Keratinocyte (primary cell): ENCODE data around the gene RNF5. TPM values are rescaled to one million over a fixed set of nuclear protein-coding genes. Genes with fewer than 3 reads are reported as not detected.

Experiments
- DNase-seq: peaks from one replicate; pipeline ENCODE4 v3.0.0-alpha.2; 2011; ENCODE audit warnings: low read depth, missing footprints, low spot score
- FAIRE-seq: peaks from 2 replicates; lab custom pipeline; 2011; peaks lifted over from hg19 to GRCh38; lab: Jason Lieb, UNC
- H2AFZ ChIP-seq: 2 replicates; pipeline ENCODE4 v1.6.0; 2012; ENCODE audit warnings: low read length, control low read depth, inconsistent platforms; ENCODE audit not compliant: control insufficient read depth
- H3K27ac ChIP-seq: 2 replicates; pipeline ENCODE4 v1.5.1; 2011; ENCODE audit warnings: low read length; ENCODE audit not compliant: control insufficient read depth, insufficient read depth
- H3K27me3 ChIP-seq: 3 replicates; pipeline ENCODE4 v1.6.0; 2011; ENCODE audit warnings: low read length; ENCODE audit not compliant: control insufficient read depth, insufficient read depth; ENCODE audit errors: extremely low read depth
- H3K36me3 ChIP-seq, 2 experiments: 2 replicates in 1 of 2; 3 replicates in 1 of 2; pipeline ENCODE4 v1.5.1; 2011; ENCODE audit warnings: low read length in 2 of 2, mild to moderate bottlenecking in 1 of 2; ENCODE audit not compliant: control insufficient read depth in 2 of 2, insufficient read depth in 2 of 2; ENCODE audit errors: extremely low read depth in 1 of 2
- H3K4me1 ChIP-seq: 3 replicates; pipeline ENCODE4 v1.5.1; 2011; ENCODE audit warnings: low read length; ENCODE audit not compliant: control insufficient read depth, insufficient read depth; ENCODE audit errors: extremely low read depth
- H3K4me2 ChIP-seq: 3 replicates; pipeline ENCODE4 v1.6.0; 2011; ENCODE audit warnings: low read depth, low read length; ENCODE audit not compliant: control insufficient read depth, insufficient read depth; ENCODE audit errors: extremely low read depth
- H3K4me3 ChIP-seq, 3 experiments: fragments of 200-600 bp in 1 of 3; sonication (generic) in 1 of 3; 2 replicates in 2 of 3; 3 replicates in 1 of 3; pipeline ENCODE4 v1.5.1; 2011 to 2016; ENCODE audit warnings: low read length in 3 of 3, mild to moderate bottlenecking in 3 of 3, control low read depth in 2 of 3, inconsistent platforms in 1 of 3, low read depth in 1 of 3, mixed read lengths in 1 of 3, mixed run types in 1 of 3, moderate library complexity in 1 of 3; ENCODE audit not compliant: control insufficient read depth in 2 of 3, insufficient read depth in 2 of 3; ENCODE audit errors: extremely low read depth in 1 of 3
- H3K79me2 ChIP-seq: 2 replicates; pipeline ENCODE4 v1.6.0; 2012; ENCODE audit warnings: low read length; ENCODE audit not compliant: control insufficient read depth, insufficient read depth
- H3K9ac ChIP-seq: 3 replicates; pipeline ENCODE4 v1.6.0; 2011; ENCODE audit warnings: low read length; ENCODE audit not compliant: control insufficient read depth, insufficient read depth; ENCODE audit errors: extremely low read depth
- H3K9me1 ChIP-seq: 3 replicates; pipeline ENCODE4 v1.6.0; 2011; ENCODE audit warnings: low read length; ENCODE audit not compliant: control insufficient read depth, insufficient read depth; ENCODE audit errors: extremely low read depth
- H3K9me3 ChIP-seq: 2 replicates; pipeline ENCODE4 v1.5.1; 2012; ENCODE audit warnings: low read depth, low read length; ENCODE audit not compliant: control insufficient read depth
- H4K20me1 ChIP-seq: 3 replicates; pipeline ENCODE4 v1.6.0; 2011; ENCODE audit warnings: low read length; ENCODE audit not compliant: control insufficient read depth, insufficient read depth; ENCODE audit errors: extremely low read depth
- CTCF ChIP-seq, 3 experiments: IDR thresholded peaks in 1 of 3; conservative IDR thresholded peaks in 1 of 3; optimal IDR thresholded peaks in 1 of 3; 2 replicates in 2 of 3; 3 replicates in 1 of 3; pipeline versions ENCODE3 to v1.5.1; 2011; ENCODE audit warnings: low read length in 3 of 3, mild to moderate bottlenecking in 3 of 3, moderate library complexity in 2 of 3, control low read depth in 1 of 3, inconsistent platforms in 1 of 3; ENCODE audit not compliant: insufficient read depth in 2 of 3; ENCODE audit errors: extremely low read depth in 1 of 3
- EZH2 ChIP-seq: IDR thresholded peaks from one replicate; pipeline ENCODE4 v1.6.1; 2012; ENCODE audit warnings: inconsistent platforms, mild to moderate bottlenecking, low read length, moderate library complexity
- dilution Hi-C: fragments of 300-500 bp; cut with MboI; formaldehyde crosslinking; loops from one replicate; pipeline ENCODE4 v1.7.0; 2020; ENCODE audit warnings: low sequenced_read_pairs; ENCODE audit not compliant: extremely low pct_ligation_motif_present
- polyA minus RNA-seq, 3 experiments: library from RNA; depleted of rRNA, polyadenylated mRNA; stranded (reverse); fragments of >200 nt; gene quantifications; 1 replicate in 1 of 3; 2 replicates in 1 of 3; 3 replicates in 1 of 3; pipeline ENCODE4 v1.2.3, GENCODE V29; 2011
- polyA plus RNA-seq, 5 experiments: library from polyadenylated mRNA; depleted of rRNA in 3 of 5; stranded (reverse) in 3 of 5; stranded (forward) in 1 of 5; unstranded in 1 of 5; fragments of >200 nt; gene quantifications; 1 replicate in 1 of 5; 2 replicates in 3 of 5; 3 replicates in 1 of 5; pipeline versions ENCODE4 v1.2.1 to v1.2.3, GENCODE V29; 2011 to 2012; ENCODE audit warnings: missing spikeins in 2 of 5, low read depth in 1 of 5, low replicate concordance in 1 of 5

The RNF5 gene
- polyA plus RNA-seq (29.6 to 43.2 TPM (median 33.2 TPM) in 3 replicates), polyA minus RNA-seq (15.1 to 20.0 TPM (median 16.7 TPM) in 3 replicates)
- polyA plus RNA-seq (2011; ENCODE audit: low read depth), result 2.9 TPM
- 36.8 and 37.5 TPM in 2 replicates for polyA plus RNA-seq (2011; cell fraction: cytosol; rRNA removed)
- polyA plus RNA-seq (2011; cell fraction: nucleus; rRNA removed), result 15.3 and 17.9 TPM in 2 replicates
- polyA plus RNA-seq (2012; ENCODE audit: low replicate concordance), result 35.1 and 39.4 TPM in 2 replicates
- 15.0 TPM for polyA minus RNA-seq (2011; cell fraction: cytosol; rRNA and poly(A)+ RNA removed)
- polyA minus RNA-seq (2011; cell fraction: nucleus; rRNA and poly(A)+ RNA removed), result 4.0 and 7.0 TPM in 2 replicates

- Histone ChIP-seq H3K4me2 (peak within 1 kb of the TSS; percentile 93), H3K27me3 (no peaks in the 10 kb centered on the region), H3K9ac (peak within 1 kb of the TSS; percentile 90), H2AFZ (peak within 1 kb of the TSS; percentile 78), H3K79me2 (peaks cover 27% of the 10 kb centered on the region), H4K20me1 (no peaks in the 10 kb centered on the region), H3K4me3 (peak within 1 kb of the TSS; percentile 87 to 95 (median 90)), H3K27ac (peak within 1 kb of the TSS; percentile 97), H3K4me1 (peaks cover 40% of the 10 kb centered on the region), H3K9me3 (no peaks in the 10 kb centered on the region), H3K9me1 (no peaks in the 10 kb centered on the region), H3K36me3 (peaks cover 6 to 10% of the 10 kb centered on the region in 2 experiments)
- dilution Hi-C loops, result no loop called here
- peak; percentile 97 for DNase-seq
- TF ChIP-seq CTCF (optimal IDR thresholded peaks at IDR 0.05 in 1 of 3, IDR thresholded peaks at IDR 0.05 in 1 of 3, conservative IDR thresholded peaks at IDR 0.05 in 1 of 3; ENCODE audit: extremely low read depth in 1 of 3, insufficient read depth in 2 of 3, low read length in 3 of 3) (no peak), EZH2 (no peak)
- peak; percentile 66 for FAIRE-seq
Measured at GRCh38 chr6:32177788-32178546, at the start of gene RNF5. RNF5 (plus strand) TSS chr6:32178405; CDS start chr6:32178512, 107 bp downstream.

GRCh38 chr6:32128751-32129296 is 49.4 kb upstream of the RNF5 start:
- FAIRE-seq, result no peak
- peak overlapping the region; percentile 76 for H3K4me2 ChIP-seq
- dilution Hi-C loops, result no loop called here
- H3K27me3 ChIP-seq, result no peaks in the 10 kb centered on the region
- no peak for TF ChIP-seq EZH2
- TF ChIP-seq CTCF (optimal IDR thresholded peaks at IDR 0.05 in 1 of 3, IDR thresholded peaks at IDR 0.05 in 1 of 3, conservative IDR thresholded peaks at IDR 0.05 in 1 of 3; ENCODE audit: extremely low read depth in 1 of 3, insufficient read depth in 2 of 3, low read length in 3 of 3), result no peak
- no peak overlapping the region for H2AFZ ChIP-seq
- H3K4me1 ChIP-seq, result peaks cover 23% of the 10 kb centered on the region
- no peak for DNase-seq
- peak overlapping the region; percentile 58 for H3K27ac ChIP-seq
- H4K20me1 ChIP-seq, result no peaks in the 10 kb centered on the region
- H3K36me3 ChIP-seq, result peaks cover 3 to 4% of the 10 kb centered on the region in 2 experiments
- H3K4me3 ChIP-seq, result peak overlapping the region; percentile 60 to 89 (median 78)
- peak overlapping the region; percentile 75 for H3K9ac ChIP-seq
- H3K79me2 ChIP-seq, result peaks cover 18% of the 10 kb centered on the region
- no peaks in the 10 kb centered on the region for H3K9me3 ChIP-seq
- no peaks in the 10 kb centered on the region for H3K9me1 ChIP-seq
